ENCODE measurements around the gene WDR54. TPM values are rescaled to one million over a fixed set of nuclear protein-coding genes. Genes with fewer than 3 reads are reported as not detected.
A peak's percentile ranks its signal among the peaks of the same experiment; 100 is the strongest.

The WDR54 gene
- total RNA-seq, 1 experiment from 2014 or later = 53.0 TPM

- ChIA-PET POLR2A (ENCODE audit: unreplicated experiment) (no interaction called here), CTCF (no interaction called here)
- H4K20me1 ChIP-seq (ENCODE audit: insufficient read depth) = peaks cover 16% of the 10 kb centered on the region
- DNase-seq = no peak
- H3K27ac ChIP-seq = no peak overlapping the region
- no peaks in the 10 kb centered on the region for H3K27me3 ChIP-seq (ENCODE audit: insufficient read depth, low read depth)
- H2AFZ ChIP-seq = no peak overlapping the region
- 0 out of 2 replicates have a peak, but pooled peaks cover 7% of the 10 kb centered on the region for H3K36me3 ChIP-seq (ENCODE audit: low read depth)
- BruUV-seq (replicated peaks) = no TSS peak
- H3K9me2 ChIP-seq (ENCODE audit: insufficient read depth) = no peaks in the 10 kb centered on the region
- intact Hi-C loops (cut with micrococcal nuclease; ENCODE audit: unreplicated experiment) = no loop called here
- H3K79me2 ChIP-seq (ENCODE audit: low read depth) = peaks cover 52% of the 10 kb centered on the region
- peaks cover 16% of the 10 kb centered on the region for H3K4me1 ChIP-seq (replicated peaks; ENCODE audit: insufficient read depth)
- no peaks in the 10 kb centered on the region for H3K9me3 ChIP-seq (ENCODE audit: insufficient read depth, low read depth)
- TF ChIP-seq EZH2 (IDR thresholded peaks at IDR 0.05; ENCODE audit: low read depth) = no peak
- no peak for TF ChIP-seq CTCF (conservative IDR thresholded peaks at IDR 0.05)
- H3F3A ChIP-seq (ENCODE audit: insufficient read depth, low read depth) = no peaks in the 10 kb centered on the region
- no peak overlapping the region for H3K4me3 ChIP-seq
- H3K4me2 ChIP-seq = no peak overlapping the region
Observed at GRCh38 chr2:74387346-74387745, 34.2 kb upstream of the WDR54 start.

- H3K36me3 ChIP-seq (ENCODE audit: low read depth) = no peaks in the 10 kb centered on the region
- TSS peak; percentile 43 for BruUV-seq (replicated peaks)
- no peaks in the 10 kb centered on the region for H3K9me2 ChIP-seq (ENCODE audit: insufficient read depth)
- no peaks in the 10 kb centered on the region for H3F3A ChIP-seq (ENCODE audit: insufficient read depth, low read depth)
- H3K79me2 ChIP-seq (ENCODE audit: low read depth) = peaks cover 45% of the 10 kb centered on the region
- no peak overlapping the region for H3K27ac ChIP-seq
- no peak for DNase-seq
- ChIA-PET CTCF (no interaction called here), POLR2A (ENCODE audit: unreplicated experiment) (interaction anchor here (0.6 kb wide), 1 partner anchor 654 kb away, joined by 3 read pairs; the partner anchor contains the start of gene TPRKB)
- intact Hi-C loops (cut with micrococcal nuclease; ENCODE audit: unreplicated experiment) = no loop called here
- peaks cover 19% of the 10 kb centered on the region for H3K4me1 ChIP-seq (replicated peaks; ENCODE audit: insufficient read depth)
- no peaks in the 10 kb centered on the region for H3K9me3 ChIP-seq (ENCODE audit: insufficient read depth, low read depth)
- no peak overlapping the region for H2AFZ ChIP-seq
- peak overlapping the region; percentile 90 for H3K4me3 ChIP-seq
- no peaks in the 10 kb centered on the region for H3K27me3 ChIP-seq (ENCODE audit: insufficient read depth, low read depth)
- H3K4me2 ChIP-seq = peak overlapping the region; percentile 98
- H4K20me1 ChIP-seq (ENCODE audit: insufficient read depth) = peaks cover 12% of the 10 kb centered on the region
- no peak for TF ChIP-seq CTCF (conservative IDR thresholded peaks at IDR 0.05)
- no peak for TF ChIP-seq EZH2 (IDR thresholded peaks at IDR 0.05; ENCODE audit: low read depth)
Observed at GRCh38 chr2:74390606-74391005, 30.9 kb upstream of the WDR54 start.

GRCh38 chr2:74391209-74391579 is 30.3 kb upstream of the WDR54 start:
- intact Hi-C loops (cut with micrococcal nuclease; ENCODE audit: unreplicated experiment) = no loop called here
- Histone ChIP-seq H4K20me1 (ENCODE audit: insufficient read depth) (peaks cover 12% of the 10 kb centered on the region), H3K4me1 (replicated peaks; ENCODE audit: insufficient read depth) (peaks cover 19% of the 10 kb centered on the region), H3K36me3 (ENCODE audit: low read depth) (no peaks in the 10 kb centered on the region), H3F3A (ENCODE audit: insufficient read depth, low read depth) (no peaks in the 10 kb centered on the region), H3K27ac (no peak overlapping the region), H3K4me3 (peak overlapping the region; percentile 90), H3K9me3 (ENCODE audit: insufficient read depth, low read depth) (no peaks in the 10 kb centered on the region), H2AFZ (peak overlapping the region; percentile 92), H3K9me2 (ENCODE audit: insufficient read depth) (no peaks in the 10 kb centered on the region), H3K4me2 (peak overlapping the region; percentile 98), H3K27me3 (ENCODE audit: insufficient read depth, low read depth) (no peaks in the 10 kb centered on the region), H3K79me2 (ENCODE audit: low read depth) (peaks cover 45% of the 10 kb centered on the region)
- no peak for TF ChIP-seq EZH2 (IDR thresholded peaks at IDR 0.05; ENCODE audit: low read depth)
- no peak for TF ChIP-seq CTCF (conservative IDR thresholded peaks at IDR 0.05)
- ChIA-PET POLR2A (ENCODE audit: unreplicated experiment) (interaction anchor here (0.6 to 0.7 kb wide), 2 partner anchors 56 to 654 kb away, joined by 3 to 4 read pairs; partner anchors contain the start of gene TPRKB), CTCF (interaction anchor here (0.6 kb wide), 1 partner anchor 368 kb away, joined by 3 read pairs; no protein-coding TSS in a partner anchor)
- no TSS peak for BruUV-seq (replicated peaks)
- no peak for DNase-seq

All from PC-9 (cell line).